Measurements from ENCODE around the gene KLHDC10.
"Not testable (repeated sequence)": the region's sequence is repeated elsewhere in the genome, so short reads cannot be mapped to it uniquely, and the experiment has no call there.

Gene KLHDC10, protein sequence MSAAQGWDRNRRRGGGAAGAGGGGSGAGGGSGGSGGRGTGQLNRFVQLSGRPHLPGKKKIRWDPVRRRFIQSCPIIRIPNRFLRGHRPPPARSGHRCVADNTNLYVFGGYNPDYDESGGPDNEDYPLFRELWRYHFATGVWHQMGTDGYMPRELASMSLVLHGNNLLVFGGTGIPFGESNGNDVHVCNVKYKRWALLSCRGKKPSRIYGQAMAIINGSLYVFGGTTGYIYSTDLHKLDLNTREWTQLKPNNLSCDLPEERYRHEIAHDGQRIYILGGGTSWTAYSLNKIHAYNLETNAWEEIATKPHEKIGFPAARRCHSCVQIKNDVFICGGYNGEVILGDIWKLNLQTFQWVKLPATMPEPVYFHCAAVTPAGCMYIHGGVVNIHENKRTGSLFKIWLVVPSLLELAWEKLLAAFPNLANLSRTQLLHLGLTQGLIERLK

DNA sequence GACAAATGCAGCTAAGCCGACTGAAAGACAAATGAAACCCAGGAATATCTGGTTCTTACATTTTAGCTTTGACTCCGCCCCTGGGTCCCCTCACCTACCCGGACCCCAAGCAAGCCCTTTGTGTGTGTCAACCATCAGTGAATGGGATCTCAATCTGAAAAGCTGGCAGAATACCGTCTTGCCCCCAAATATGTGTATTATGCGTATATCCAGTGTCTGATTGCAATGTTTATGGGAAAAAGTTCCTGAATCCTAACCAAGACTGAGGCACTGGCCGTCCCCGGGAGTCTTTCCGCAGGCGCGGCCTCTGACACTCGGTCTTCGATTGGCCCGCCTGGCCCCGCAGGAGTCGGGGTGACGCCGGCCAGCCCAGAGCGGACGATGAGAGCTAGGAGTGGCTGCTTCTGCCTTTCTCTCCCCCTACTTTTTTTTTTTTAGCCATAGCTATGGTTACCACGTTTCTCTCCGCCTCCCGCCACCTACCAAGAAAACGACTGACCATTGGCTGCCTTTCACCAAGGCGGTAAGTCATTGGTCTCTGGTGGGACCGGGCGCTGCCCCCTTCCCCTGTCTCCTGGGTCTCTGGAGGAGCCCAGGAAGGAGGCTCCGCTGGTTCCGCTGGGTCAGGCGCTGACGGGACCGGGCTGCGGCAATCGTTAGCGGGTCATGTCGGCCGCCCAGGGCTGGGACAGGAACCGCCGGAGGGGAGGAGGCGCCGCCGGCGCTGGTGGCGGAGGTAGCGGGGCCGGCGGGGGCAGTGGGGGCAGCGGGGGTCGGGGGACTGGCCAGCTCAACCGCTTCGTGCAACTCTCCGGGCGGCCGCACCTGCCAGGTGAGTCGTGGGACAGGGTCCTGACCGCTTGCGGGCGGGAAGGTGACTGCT is at the start of gene KLHDC10:
TSS of gene KLHDC10 (plus strand) at position 557 of the 883 bp plus-strand sequence. CDS start at position 667, 110 bp downstream.
- Mint-ChIP-seq H3K9me3 (no peaks in the 10 kb centered on the region), H3K4me1 (peaks cover 23 to 37% of the 10 kb centered on the region in 2 donors), H3K36me3 (peaks cover 7 to 9% of the 10 kb centered on the region in 2 donors), H3K4me3 (peak within 1 kb of the TSS; percentile 86 to 94), H3K27ac (peak within 1 kb of the TSS; percentile 94), H3K27me3 (peaks cover 0 to 5% of the 10 kb centered on the region in 2 donors)
- DNase-seq (peak; percentile 93), ATAC-seq (replicated peaks) (peak; percentile 97 to 99)

DNA sequence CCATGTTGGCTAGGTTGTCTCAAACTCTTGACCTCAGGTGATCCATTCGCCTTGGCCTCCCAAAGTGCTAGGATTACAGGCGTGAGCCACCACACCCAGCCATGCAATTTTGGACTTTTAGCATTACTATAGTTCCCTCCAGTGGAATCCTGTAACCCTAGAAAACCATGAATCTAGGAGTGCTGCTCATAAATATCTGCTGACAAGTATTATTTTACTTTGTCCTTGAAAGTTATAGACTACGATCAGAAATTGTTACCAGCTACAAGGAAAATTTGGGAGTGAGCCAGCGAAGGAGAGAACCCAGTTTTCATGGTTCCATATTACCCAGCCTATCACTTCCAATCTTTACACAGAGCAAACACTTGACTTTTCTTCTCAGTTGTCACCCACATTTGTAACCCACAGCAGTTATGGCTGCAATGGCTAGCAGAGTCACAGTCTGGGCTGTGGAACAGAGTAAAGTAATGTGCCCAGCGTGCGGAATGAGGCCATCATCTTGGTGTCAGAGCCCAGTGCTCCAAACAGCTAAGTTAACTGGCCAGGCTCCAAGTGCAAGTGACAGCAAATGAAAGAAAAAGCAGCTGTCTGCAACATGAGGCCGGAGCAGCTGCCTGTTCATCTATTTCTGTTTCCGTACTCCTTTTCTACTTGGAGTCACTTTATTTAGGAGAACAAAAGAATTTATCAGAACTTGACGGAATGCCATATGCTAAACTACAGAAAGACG is 49.1 kb upstream of the KLHDC10 start:
- Mint-ChIP-seq H3K27ac (no peak overlapping the region), H3K9me3 (no peaks in the 10 kb centered on the region), H3K27me3 (no peaks in the 10 kb centered on the region), H3K36me3 (peaks cover 40 to 44% of the 10 kb centered on the region in 2 donors), H3K4me3 (no peak overlapping the region), H3K4me1 (peaks cover 0 to 4% of the 10 kb centered on the region in 2 donors)
- ATAC-seq (replicated peaks) (no peak), DNase-seq (no peak)

DNA sequence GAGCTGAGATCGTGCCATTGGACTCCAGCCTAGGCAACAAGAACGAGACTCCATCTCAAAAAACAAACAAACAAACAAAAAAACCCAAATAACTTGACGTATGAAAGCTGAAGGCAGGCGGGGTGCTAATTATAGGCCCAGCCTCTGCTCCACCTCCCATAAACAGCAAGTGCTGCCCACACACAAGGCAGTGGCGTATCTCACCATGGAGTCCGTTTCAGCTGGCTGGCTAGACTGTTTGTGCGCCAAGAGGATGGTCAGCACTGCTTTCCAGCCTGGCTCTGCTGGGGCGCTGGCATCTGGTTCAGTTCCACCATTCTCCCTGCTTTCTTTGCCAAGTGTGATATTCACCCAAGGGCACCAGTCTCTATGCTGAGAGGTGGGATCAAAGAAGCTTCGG is 48.2 kb upstream of the KLHDC10 start:
- H3K27ac Mint-ChIP-seq = no peak overlapping the region
- peaks cover 39 to 44% of the 10 kb centered on the region in 2 donors for H3K36me3 Mint-ChIP-seq

DNA sequence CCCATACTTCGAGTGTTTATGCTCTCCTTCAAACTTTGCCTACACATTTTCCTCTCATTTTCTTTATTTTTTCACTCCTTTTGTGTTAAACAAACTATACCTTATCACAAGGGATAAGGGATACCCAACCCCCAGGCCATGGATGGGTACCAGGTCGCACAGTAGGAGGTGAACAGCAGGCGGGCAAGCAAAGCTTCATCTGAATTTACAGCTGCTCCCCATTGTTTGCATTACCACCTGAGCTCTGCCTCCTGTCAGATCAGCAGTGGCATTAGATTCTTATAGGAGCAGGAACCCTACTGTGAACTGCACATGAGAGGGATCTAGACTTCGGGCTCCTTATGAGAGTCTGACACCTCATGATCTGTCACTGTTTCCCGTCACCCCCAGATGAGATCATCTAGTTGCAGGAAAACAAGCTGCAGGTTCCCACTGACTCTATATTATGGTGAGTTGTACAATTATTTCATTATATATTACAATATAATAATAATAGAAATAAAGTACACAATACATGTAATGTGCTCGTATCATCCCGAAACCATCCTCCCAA is 47.6 kb upstream of the KLHDC10 start:
- no peak overlapping the region for H3K4me3 Mint-ChIP-seq
- peaks cover 42 to 46% of the 10 kb centered on the region in 2 donors for H3K36me3 Mint-ChIP-seq
- DNase-seq (no peak), ATAC-seq (replicated peaks) (no peak)
- H3K9me3 Mint-ChIP-seq = no peaks in the 10 kb centered on the region
- peaks cover 0 to 4% of the 10 kb centered on the region in 2 donors for H3K4me1 Mint-ChIP-seq
- no peaks in the 10 kb centered on the region for H3K27me3 Mint-ChIP-seq
- no peak overlapping the region for H3K27ac Mint-ChIP-seq

More for the DNA sequence above, 48.2 kb upstream of the KLHDC10 start:
- ATAC-seq (replicated peaks) = no peak
- Mint-ChIP-seq H3K4me1 (peaks cover 0 to 4% of the 10 kb centered on the region in 2 donors), H3K27me3 (no peaks in the 10 kb centered on the region), H3K9me3 (no peaks in the 10 kb centered on the region), H3K4me3 (no peak overlapping the region)
- DNase-seq = no peak

DNA sequence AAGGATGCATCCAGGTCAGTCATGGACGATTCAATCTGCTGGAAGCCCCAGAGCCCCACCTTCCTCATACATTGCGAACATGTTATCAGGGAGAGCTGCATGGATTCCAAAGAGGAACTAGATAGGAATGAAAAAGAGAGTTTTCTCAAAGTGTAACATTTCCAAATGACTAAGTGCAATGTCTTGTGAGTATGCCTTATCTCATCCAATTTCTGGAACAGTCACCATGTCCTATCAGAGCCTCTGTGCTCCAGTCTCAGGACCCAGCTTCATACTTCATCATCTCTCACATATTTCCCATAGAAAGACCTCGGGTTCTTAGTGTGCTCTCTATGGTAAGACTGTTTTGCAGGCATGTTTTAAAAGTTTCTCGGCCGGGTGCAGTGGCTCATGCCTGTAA is 45.9 kb upstream of the KLHDC10 start:
- H3K9me3 Mint-ChIP-seq = no peaks in the 10 kb centered on the region
- no peaks in the 10 kb centered on the region for H3K27me3 Mint-ChIP-seq
- H3K4me3 Mint-ChIP-seq = no peak overlapping the region
- peaks cover 36 to 46% of the 10 kb centered on the region in 2 donors for H3K36me3 Mint-ChIP-seq
- peaks cover 0 to 4% of the 10 kb centered on the region in 2 donors for H3K4me1 Mint-ChIP-seq
- no peak overlapping the region for H3K27ac Mint-ChIP-seq
- DNase-seq = no peak
- ATAC-seq (replicated peaks) = no peak

DNA sequence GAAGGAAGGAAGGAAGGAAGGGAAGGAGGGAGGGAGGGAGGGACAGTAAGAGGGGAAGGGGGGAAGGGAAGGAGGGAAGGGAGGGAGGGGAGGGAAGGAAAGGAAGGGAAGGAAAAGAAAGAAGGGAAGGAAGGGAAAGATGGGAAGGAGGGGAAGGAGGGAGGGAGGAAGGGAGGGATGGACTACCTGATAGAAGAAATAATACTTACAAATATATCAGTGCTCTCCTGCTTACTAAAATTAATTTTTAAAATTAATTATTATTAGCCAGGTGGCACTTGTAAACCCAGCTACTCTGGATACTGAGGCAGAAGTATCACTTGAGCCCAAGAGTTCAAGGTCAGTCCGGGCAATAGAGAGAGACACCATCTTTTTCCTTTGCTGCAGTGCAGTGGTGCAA is 37.6 kb upstream of the KLHDC10 start:
- ATAC-seq (replicated peaks) = no peak
- H3K9me3 Mint-ChIP-seq = no peaks in the 10 kb centered on the region
- DNase-seq = no peak
- H3K36me3 Mint-ChIP-seq = peaks cover 36 to 42% of the 10 kb centered on the region in 2 donors
- H3K4me3 Mint-ChIP-seq = no peak overlapping the region
- H3K27ac Mint-ChIP-seq = no peak overlapping the region
- H3K27me3 Mint-ChIP-seq = no peaks in the 10 kb centered on the region
- no peaks in the 10 kb centered on the region for H3K4me1 Mint-ChIP-seq

DNA sequence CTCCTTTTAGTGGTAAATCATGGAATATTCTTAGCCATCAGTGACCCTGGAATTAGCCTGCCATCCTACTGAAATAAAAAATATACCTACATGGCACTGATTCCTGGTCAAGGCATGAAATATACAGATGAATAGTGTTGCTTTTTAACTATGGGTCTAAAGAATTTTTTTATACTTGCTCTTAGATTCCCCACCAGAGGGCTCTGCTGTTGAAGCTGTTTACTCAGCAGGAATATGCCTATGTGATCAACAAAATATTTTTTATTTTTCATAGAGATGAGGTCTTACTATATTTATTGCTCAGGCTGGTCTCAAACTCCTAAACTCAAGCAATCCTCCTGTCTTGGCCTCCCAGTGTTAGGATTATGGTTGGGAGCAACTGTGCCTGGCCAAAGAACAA is 32.6 kb upstream of the KLHDC10 start:
- Mint-ChIP-seq H3K36me3 (peaks cover 27 to 36% of the 10 kb centered on the region in 2 donors), H3K27ac (no peak overlapping the region), H3K4me3 (no peak overlapping the region), H3K4me1 (no peaks in the 10 kb centered on the region), H3K27me3 (no peaks in the 10 kb centered on the region), H3K9me3 (no peaks in the 10 kb centered on the region)
- DNase-seq = no peak
- no peak for ATAC-seq (replicated peaks)

DNA sequence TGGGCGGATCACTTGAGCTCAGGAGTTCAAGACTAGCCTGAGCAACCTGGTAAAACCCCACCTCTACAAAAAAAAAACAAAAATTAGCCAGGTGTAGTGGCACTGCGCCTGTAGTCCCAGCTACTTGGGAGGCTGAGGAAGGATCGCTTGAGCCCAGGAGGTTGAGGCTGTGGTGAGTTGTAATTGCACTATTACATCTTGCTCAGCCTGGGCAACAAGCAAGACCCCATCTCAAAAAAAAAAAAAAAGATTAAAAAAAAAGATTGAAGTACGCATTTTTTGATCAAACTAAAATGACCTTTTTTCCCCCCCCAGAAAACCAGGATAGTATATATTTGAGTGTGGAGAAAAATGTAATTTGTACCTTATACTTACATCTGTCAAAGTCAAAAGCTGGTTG is 29.8 kb upstream of the KLHDC10 start:
- no peak overlapping the region for H3K4me3 Mint-ChIP-seq
- no peak for DNase-seq

DNA sequence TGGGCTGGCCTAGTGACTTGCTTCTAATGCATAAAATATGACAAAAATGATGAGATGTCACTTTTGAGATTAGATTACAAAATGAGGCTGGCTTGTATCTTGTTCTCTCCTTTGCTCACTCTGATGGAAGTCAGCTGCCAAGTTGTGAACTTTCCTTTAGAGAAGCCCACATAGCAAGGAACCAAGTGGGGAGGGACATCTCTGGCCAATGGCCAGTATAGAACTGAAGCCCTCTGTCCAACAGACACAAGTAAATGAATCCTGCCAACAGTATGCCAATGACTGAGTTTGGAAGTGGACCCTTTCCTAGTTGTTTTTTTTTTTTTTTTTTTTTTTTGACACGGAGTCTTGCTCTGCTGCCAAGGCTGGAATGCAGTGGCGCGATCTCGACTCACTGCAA is 22.5 kb upstream of the KLHDC10 start:
- ATAC-seq (replicated peaks) (no peak), DNase-seq (no peak)
- Mint-ChIP-seq H3K4me3 (no peak overlapping the region), H3K27ac (no peak overlapping the region), H3K4me1 (peaks cover 7 to 17% of the 10 kb centered on the region in 2 donors), H3K27me3 (no peaks in the 10 kb centered on the region), H3K9me3 (no peaks in the 10 kb centered on the region), H3K36me3 (peaks cover 24 to 31% of the 10 kb centered on the region in 2 donors)

More for the DNA sequence above, 29.8 kb upstream of the KLHDC10 start:
- ATAC-seq (replicated peaks) = no peak
- Mint-ChIP-seq H3K4me1 (no peaks in the 10 kb centered on the region), H3K36me3 (peaks cover 34 to 44% of the 10 kb centered on the region in 2 donors), H3K9me3 (no peaks in the 10 kb centered on the region), H3K27me3 (no peaks in the 10 kb centered on the region), H3K27ac (no peak overlapping the region)

DNA sequence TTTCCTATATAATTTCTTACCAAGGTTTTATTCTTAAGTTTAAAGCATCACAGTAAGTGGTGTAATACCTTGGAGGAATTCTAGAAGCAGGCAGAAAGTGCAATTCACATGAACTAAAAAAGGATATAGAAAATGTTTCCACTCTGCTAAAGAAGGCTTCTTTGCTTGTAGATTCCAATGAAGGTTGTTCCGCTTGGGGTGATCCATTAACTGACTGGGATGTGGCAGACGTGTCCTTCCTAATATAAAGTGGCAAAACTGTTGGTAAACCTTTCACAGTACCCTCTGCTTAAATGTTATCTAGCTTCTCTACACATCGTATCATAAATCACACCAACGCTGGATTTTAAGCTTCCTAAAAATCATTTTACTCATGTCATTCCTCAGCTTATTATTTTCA is 21.4 kb upstream of the KLHDC10 start:
- H3K27me3 Mint-ChIP-seq = no peaks in the 10 kb centered on the region
- no peak overlapping the region for H3K27ac Mint-ChIP-seq
- H3K4me3 Mint-ChIP-seq = no peak overlapping the region
- H3K36me3 Mint-ChIP-seq = peaks cover 19 to 24% of the 10 kb centered on the region in 2 donors
- H3K4me1 Mint-ChIP-seq = peaks cover 7 to 17% of the 10 kb centered on the region in 2 donors
- DNase-seq = no peak
- no peak for ATAC-seq (replicated peaks)
- no peaks in the 10 kb centered on the region for H3K9me3 Mint-ChIP-seq

DNA sequence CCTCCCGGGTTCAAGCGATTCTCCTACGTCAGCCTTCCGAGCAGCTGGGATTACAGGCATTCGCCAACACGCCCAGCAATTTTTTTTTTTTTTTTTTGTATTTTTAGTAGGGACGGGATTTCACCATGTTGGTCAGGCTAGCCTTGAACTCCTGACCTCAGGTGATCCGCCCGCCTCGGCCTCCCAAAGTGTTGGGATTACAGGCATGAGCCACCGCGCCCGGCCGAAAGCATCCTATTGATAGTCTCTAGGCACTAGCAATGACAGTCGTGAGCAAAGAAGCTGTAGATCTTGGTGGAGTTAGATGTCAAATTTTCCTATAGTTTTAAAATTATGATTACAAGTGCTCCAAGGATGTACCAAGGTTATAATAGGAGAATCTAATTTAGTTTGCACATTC is 18.1 kb upstream of the KLHDC10 start:
- not testable (repeated sequence) for DNase-seq; H3K36me3 Mint-ChIP-seq; H3K27me3 Mint-ChIP-seq; H3K9me3 Mint-ChIP-seq; ATAC-seq (replicated peaks)
- H3K27ac Mint-ChIP-seq = peak overlapping the region; percentile 5
- peak overlapping the region in 1 of 2 donors; percentile 30 for H3K4me3 Mint-ChIP-seq
- peaks cover 3 to 17% of the 10 kb centered on the region in 2 donors for H3K4me1 Mint-ChIP-seq

DNA sequence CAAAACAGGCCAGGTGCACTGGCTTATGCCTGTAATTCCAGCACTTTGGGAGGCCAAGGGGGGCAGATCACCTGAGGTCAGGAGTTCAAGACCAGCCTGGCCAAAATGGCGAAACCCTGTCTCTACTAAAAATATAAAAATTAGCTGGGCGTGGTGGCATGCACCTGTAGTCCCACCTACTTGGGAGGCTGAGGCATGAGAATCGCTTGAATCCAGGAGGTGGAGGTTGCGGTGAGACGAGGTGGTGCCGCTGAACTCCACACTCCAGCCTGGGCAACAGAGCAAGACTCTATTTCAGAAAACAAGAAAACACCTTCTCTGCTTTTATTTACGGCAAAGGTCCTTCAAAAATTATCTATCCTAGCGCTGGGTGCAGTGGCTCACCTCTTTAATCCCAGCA is 15.1 kb upstream of the KLHDC10 start:
- peaks cover 11 to 17% of the 10 kb centered on the region in 2 donors for H3K27me3 Mint-ChIP-seq
- not testable (repeated sequence) for H3K36me3 Mint-ChIP-seq; H3K4me1 Mint-ChIP-seq; H3K9me3 Mint-ChIP-seq; ATAC-seq (replicated peaks); DNase-seq; H3K4me3 Mint-ChIP-seq; H3K27ac Mint-ChIP-seq

DNA sequence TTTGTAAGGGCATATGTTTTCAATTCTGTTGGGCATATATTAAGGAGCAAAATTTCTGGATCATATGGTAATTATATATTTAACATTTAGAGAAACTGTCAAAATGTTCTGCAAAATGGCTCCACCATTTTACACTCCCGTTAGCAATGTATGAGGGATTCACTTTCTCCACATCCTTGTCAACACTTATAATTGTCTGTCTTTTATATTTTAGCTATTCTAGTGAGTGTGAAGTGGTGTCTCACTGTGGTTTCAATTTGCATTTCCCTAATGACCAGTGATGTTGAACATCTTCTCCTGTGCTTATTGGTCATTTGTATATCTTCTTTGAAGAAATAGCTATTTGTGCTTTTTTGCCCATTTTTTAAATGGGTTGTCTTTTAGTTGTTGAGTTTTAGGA is 8.1 kb upstream of the KLHDC10 start:
- Mint-ChIP-seq H3K4me3 (no peak overlapping the region), H3K9me3 (no peaks in the 10 kb centered on the region), H3K4me1 (no peaks in the 10 kb centered on the region), H3K27ac (no peak overlapping the region), H3K36me3 (no peaks in the 10 kb centered on the region), H3K27me3 (peaks cover 11 to 19% of the 10 kb centered on the region in 2 donors)
- no peak for DNase-seq
- ATAC-seq (replicated peaks) = no peak

DNA sequence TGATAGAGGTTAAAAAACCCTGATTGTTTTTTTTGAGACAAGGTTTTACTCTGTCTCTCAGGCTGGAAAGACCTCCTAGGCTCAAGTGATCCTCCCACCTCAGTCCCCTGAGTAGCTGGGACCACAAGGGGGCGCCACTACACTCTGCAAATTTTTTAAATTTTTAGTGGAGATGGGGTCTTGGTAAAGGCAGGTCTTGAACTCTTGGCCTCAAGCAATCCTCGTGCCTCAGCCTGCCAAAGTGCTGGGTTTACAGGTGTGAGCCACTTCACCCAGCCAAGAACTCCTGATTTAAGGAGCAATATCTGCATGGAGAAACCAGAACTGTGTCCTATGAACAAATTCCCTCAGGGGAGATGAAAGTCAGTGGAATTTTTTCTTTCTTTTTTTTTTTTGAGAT is 7.3 kb upstream of the KLHDC10 start:
- Mint-ChIP-seq H3K27ac (peak overlapping the region; percentile 69), H3K4me3 (no peak overlapping the region), H3K4me1 (no peaks in the 10 kb centered on the region), H3K27me3 (peaks cover 11 to 19% of the 10 kb centered on the region in 2 donors), H3K36me3 (no peaks in the 10 kb centered on the region), H3K9me3 (no peaks in the 10 kb centered on the region)
- DNase-seq = peak; percentile 61
- ATAC-seq (replicated peaks) = peak; percentile 82 to 88

All from stimulated activated naive B cell treated with anti-CD40 and anti-IgM and Interleukin-4, amounts not matched to agents 10 μg/mL and 1 μg/mL and 100 μg/mL, for 72 hours (primary cell).